Activated naive CD4-positive, alpha-beta T cell treated with Interleukin-2 at 50 U/mL for 16 hours (primary cell): ENCODE data around the gene ERAS.
"Not testable (repeated sequence)": the region's sequence is repeated elsewhere in the genome, so short reads cannot be mapped to it uniquely, and the experiment has no call there.

Experiments used
- DNase-seq: peaks from one replicate; pipeline ENCODE4 v3.0.0-alpha.2; 2020

Gene ERAS

DNA sequence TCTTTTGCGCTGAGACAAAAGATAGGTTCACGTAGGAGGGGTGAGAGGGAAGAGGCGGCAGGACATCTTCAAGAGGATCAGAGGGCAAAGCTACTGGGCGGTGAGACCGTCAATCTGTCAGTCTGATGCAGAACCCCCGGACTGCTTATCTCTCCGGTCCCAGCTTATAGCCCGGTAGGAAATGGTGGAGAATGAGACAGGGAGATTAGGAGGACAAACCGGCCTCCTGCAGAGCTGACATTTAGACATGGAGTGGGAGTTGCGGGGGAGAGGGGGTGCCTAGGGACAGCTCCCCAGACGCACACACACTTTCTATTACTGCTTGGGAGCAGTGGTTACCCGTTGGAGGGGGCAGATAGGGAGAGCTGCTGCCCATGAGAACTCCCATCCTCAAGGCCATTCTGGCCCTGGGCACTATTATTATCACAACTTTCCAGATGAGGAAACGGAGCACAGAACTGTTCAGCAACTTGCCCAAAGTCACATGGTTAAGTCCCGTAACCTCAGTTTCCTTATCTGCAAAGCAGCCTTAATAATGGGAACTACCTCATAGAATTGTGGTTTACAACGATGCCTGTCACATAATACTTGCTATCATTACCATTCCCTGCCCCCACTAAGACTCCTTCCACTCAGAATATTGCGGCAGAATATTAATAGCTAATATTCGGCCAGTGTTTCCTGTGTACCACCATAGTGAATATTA, 25.6 kb upstream of the ERAS start:
- DNase-seq = no peak

- DNase-seq = peak; percentile 95
Measured at GRCh38 chrX:48801280-48802088, 24.8 kb upstream of the ERAS start, which contains the start of gene HDAC6. TSS of gene HDAC6 (plus strand) at chrX:48802067. CDS start at chrX:48802693, 626 bp downstream.

GRCh38 chrX:48802089-48802904, 24.0 kb upstream of the ERAS start:
- peak; percentile 72 for DNase-seq

DNA sequence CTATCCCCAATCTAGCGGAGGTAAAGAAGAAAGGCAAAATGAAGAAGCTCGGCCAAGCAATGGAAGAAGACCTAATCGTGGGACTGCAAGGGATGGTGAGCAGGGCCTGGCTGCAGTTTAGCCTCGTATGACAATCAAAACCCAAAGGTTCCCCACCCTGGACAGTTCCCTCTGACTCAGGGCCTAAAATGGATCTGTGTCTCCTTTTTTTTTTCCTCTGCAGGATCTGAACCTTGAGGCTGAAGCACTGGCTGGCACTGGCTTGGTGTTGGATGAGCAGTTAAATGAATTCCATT, 23.5 kb upstream of the ERAS start:
- DNase-seq = no peak

DNA sequence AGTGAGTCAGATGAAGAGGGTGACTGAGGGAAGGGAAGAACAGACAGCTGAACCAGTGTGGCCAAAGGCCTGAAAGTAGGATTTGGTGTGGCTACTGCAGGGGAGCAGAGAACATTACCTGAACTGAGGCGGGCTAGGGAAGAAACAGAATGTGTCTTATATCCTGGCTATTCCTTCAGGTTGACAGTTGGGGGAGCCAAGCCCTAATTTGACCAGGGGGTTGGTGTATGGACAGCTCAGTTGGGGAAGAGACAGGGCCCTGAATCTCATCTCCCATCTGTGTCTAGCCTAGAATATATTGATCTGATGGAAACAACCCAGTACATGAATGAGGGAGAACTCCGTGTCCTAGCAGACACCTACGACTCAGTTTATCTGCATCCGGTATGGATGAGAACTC, 20.2 kb upstream of the ERAS start:
- no peak for DNase-seq

DNA sequence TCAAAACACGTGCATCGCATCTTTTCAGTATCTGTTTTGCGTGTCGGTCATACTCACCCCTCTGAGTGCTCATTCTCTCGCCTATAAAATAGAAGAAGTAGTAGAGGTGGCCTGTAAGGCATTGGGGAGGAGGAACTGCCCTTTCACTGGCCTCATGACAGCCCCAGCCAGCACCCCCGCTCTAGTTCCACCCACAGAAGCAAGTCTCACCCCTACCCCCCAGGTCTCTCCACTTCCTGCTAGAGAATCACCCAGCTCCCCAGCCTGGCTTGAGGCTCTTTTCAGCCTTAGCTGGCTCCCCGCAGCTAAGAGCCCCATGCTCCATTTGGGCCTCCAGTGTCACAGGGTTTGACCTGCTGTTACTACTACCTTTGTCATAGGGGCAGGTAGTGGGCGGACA, 12.7 kb upstream of the ERAS start:
- no peak for DNase-seq

DNA sequence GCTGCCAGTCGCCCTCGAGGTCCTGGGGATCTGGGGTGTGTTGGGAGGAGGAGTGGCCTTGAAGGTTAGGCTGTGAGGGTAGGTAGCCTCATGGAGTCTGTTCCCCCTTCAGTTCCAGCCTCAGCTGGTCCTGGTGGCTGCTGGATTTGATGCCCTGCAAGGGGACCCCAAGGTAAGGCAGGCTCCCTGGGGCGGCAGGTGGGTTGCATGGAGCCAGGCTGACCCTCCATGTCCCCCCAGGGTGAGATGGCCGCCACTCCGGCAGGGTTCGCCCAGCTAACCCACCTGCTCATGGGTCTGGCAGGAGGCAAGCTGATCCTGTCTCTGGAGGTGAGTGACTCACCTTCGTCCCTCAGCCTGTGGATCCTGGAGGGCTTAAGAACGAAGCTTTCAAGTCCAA, 11.6 kb upstream of the ERAS start:
- no peak for DNase-seq

- no peak for DNase-seq
Measured at GRCh38 chrX:48815266-48815665, 11.0 kb upstream of the ERAS start.

DNA sequence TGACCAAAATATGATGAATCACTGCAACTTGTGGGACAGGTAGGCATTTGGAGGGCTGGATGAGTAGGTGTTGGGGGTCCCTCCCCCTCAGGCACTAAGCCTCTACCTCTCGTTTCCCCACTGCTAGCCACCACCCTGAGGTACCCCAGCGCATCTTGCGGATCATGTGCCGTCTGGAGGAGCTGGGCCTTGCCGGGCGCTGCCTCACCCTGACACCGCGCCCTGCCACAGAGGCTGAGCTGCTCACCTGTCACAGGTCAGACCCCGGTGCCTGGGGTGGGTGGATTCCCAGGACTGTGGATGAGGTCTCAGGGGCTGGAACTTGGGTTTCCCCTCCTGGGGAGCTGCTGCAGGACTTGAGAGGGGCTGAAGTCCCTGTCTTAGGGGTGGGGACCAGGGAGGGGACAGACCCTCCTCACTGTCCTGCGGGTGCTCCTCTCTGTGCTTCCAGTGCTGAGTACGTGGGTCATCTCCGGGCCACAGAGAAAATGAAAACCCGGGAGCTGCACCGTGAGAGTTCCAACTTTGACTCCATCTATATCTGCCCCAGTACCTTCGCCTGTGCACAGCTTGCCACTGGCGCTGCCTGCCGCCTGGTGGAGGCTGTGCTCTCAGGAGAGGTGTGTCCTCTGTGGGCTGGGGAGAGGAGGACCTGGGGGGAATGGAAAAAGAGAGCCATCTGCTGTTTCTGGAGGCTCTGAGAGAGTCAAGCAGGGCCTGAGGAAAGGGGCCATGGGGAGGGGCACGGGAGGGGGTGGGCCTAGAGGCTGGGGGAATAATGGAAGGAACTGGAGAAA, 10.1 kb upstream of the ERAS start:
- no peak for DNase-seq

DNA sequence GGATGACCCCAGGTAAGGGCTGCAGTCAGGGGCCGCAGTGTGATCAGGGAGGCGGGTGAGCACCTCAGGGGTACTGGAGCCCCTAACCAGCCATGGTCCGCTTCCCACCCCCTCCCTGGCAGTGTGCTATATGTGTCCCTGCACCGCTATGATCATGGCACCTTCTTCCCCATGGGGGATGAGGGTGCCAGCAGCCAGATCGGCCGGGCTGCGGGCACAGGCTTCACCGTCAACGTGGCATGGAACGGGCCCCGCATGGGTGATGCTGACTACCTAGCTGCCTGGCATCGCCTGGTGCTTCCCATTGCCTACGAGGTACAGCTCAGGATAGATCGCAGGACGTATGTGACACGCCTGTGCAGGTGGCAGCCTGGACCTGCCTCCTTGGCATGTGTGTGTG, 8.2 kb upstream of the ERAS start:
- no peak for DNase-seq

DNA sequence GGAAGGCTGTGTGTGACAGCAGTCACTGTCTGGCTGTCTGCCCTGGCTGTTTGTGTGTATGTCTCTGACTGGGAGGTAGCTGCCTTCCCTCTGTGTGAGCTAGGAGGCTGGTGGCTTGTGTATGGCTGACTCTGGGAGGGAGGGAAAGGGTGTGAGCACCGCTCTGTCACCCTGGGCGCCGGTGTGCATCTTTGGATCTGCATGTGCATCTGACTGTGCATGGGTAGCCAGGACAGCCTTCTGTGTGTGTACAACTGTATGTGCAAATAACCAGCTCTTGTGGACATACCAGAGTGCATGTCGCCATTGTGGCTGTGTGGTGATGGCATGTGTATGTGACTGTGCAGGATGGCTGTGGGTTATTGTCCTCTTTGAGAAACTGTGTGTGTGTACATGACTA, 7.4 kb upstream of the ERAS start:
- no peak for DNase-seq

DNA sequence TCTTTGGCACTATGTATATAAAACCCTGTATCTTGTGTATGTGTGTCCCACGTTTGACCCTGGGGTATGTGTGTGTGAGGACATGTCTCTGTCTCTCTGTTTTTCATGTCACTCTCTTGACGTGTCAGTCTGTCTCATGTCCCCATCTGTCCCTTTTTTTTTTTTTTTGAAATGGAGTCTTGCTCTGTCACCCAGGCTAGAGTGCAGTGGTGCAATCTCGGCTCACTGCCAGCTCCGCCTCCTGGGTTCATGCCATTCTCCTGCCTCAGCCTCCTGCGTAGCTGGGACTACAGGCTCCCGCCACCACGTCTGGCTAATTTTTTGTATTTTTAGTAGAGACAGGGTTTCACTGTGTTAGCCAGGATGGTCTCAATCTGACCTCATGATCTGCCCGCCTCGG, 6.9 kb upstream of the ERAS start:
- DNase-seq = not testable (repeated sequence)

- DNase-seq = no peak
Measured at GRCh38 chrX:48823053-48823452, 3.3 kb upstream of the ERAS start.

DNA sequence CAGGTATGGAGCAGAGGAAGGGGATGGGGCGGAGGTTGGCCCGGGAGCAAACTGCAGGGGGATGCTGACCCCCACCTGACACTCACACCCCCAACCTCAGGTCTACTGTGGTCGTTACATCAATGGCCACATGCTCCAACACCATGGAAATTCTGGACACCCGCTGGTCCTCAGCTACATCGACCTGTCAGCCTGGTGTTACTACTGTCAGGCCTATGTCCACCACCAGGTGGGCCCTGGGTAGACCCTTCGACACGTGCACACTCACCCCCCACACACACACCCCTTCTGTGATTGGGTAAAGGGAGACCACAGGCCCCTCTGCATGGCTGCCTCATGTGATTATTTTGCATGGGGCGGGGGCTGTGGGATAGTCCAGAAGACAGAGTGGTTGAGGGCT, 2.2 kb upstream of the ERAS start:
- DNase-seq = no peak

GRCh38 chrX:48826876-48827653, 752 bp downstream of the ERAS start:
- DNase-seq = no peak

GRCh38 chrX:48827654-48827968, 1.3 kb downstream of the ERAS start:
- no peak for DNase-seq

GRCh38 chrX:48829016-48829735, 2.9 kb downstream of the ERAS start:
- DNase-seq = no peak

DNA sequence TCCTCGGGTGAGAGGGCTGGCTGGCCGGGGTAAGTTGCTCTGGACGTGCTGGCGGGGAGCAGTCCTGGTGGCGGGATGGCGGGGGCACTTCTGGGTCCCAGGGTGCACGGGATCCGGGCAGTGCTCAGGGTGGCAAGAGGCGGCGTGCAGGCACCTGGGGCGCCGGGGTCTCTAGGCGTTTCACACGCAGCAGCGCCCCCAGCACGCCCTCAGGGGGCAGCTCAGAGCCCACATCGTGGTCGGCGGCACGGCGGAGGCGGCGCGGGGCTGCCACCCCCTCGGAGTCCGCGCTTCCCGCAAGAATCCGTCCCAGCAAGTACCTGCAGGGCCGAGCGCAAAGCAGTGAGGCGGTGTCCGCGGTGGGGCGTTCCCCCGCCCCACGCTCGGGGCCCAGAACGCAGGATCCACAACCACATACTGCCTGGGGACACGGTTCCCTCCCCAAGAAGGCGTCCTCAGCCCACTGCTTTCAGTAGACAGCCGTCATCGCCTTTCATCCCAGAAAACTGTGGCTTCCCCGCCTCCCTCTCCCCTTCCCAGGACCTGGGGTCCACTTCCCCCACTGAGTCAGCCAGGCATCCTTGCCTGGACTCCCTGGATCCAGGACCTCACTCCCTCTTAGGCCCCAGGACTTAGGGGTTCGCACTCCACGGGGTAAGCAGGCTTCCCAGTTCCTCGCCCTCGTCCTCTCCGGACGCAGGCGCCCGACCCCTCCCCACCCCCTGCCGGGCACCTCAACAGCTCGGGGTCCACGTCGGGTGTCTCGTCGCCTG, 5.0 kb downstream of the ERAS start:
- no peak for DNase-seq

DNA sequence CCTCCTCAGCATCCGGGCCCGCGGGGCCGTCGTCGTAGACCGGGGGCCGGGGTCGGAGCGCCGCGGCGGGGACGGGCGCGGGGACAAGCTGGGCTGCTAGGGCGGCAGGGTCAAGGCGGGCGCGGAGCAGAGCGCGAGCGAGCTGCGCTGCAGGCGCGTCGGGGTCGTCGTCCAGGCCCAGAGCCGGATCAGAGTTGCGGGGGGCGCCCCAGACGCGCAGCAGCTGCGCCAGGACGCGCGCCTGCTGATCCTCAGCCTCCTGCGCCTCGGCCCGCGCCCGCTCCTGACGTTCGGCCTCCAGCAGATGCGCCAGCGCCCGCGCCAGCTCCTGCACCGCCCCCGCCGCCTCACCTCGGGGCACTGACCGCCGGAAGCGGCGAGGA, 5.6 kb downstream of the ERAS start:
- no peak for DNase-seq

GRCh38 chrX:48833542-48834138, 7.3 kb downstream of the ERAS start:
- no peak for DNase-seq

DNA sequence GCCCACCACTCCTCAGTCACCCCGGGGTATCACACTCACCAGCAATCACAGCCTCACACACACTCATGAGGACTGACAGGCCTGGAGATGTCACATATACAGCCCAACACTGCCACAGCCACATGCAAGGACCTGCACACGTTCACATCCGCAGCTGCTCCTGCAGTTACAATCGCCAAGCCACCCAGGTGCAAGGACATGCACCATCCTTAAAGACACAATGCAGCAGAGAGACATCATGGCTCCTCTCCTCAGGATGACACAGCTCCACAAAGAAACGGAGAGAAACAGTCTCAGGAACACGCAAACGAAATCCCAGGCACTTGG, 8.0 kb downstream of the ERAS start:
- no peak for DNase-seq
